ENCODE results near the gene CLN5.
"Not testable (repeated sequence)": the region's sequence is repeated elsewhere in the genome, so short reads cannot be mapped to it uniquely, and the experiment has no call there.

The CLN5 gene

DNA sequence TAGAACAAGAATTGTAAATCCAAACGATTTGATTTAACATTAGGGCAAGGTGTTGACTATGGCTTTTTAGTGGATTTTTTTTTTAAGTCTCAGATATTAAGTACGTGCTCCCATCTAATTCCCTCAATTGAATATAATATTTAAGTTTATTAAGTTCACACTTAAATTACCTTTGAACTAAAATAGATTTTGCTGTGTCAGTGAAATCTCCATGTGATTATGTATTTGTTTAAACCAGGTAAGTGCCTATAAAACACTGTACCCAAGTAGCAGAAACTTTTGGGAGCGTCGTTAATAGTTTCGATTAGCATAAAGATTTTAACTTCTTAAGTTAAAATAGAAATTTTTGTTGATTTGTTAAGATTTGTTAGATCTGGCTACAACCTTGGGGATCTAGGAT, 1.6 kb downstream of the CLN5 start:
- peaks cover 28% of the 10 kb centered on the region for H3K36me3 Mint-ChIP-seq (ENCODE audit: low read depth)
- no peak overlapping the region for H3K27ac Mint-ChIP-seq
- peaks cover 34% of the 10 kb centered on the region for H3K4me1 Mint-ChIP-seq (ENCODE audit: low read depth)
- H3K4me3 Mint-ChIP-seq, result peak overlapping the region; percentile 97
- no peaks in the 10 kb centered on the region for H3K9me3 Mint-ChIP-seq
- H3K27me3 Mint-ChIP-seq (ENCODE audit: low read depth), result peaks cover under 1% of the 10 kb centered on the region

DNA sequence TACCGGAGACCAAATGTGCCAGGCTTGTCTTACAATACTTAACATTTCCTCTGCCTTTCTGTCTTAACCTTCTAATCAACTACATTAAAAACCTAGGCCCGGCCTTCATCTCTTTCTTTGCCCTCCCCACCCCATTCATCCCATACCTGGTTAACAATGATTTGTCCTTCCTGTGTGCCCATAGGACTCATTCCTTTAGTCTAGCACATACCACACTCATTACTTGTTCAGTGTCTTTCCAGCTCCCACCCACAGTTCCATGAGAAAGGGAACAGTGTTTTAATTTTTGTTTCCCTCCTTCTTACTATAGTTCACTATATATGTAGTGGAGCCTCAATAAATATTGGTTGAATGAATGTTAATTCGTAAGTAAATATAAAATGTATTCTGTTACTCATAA, 2.4 kb downstream of the CLN5 start:
- H3K27ac Mint-ChIP-seq, result no peak overlapping the region
- no peaks in the 10 kb centered on the region for H3K9me3 Mint-ChIP-seq
- H3K4me1 Mint-ChIP-seq (ENCODE audit: low read depth), result peaks cover 37% of the 10 kb centered on the region
- H3K27me3 Mint-ChIP-seq (ENCODE audit: low read depth), result no peaks in the 10 kb centered on the region
- peak overlapping the region; percentile 45 for H3K4me3 Mint-ChIP-seq
- peaks cover 36% of the 10 kb centered on the region for H3K36me3 Mint-ChIP-seq (ENCODE audit: low read depth)

DNA sequence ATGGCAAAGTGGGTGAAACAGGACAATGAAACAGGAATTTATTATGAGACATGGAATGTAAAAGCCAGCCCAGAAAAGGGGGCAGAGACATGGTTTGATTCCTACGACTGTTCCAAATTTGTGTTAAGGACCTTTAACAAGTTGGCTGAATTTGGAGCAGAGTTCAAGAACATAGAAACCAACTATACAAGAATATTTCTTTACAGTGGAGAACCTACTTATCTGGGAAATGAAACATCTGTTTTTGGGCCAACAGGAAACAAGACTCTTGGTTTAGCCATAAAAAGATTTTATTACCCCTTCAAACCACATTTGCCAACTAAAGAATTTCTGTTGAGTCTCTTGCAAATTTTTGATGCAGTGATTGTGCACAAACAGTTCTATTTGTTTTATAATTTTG, 8.6 kb downstream of the CLN5 start:
- peaks cover 24% of the 10 kb centered on the region for H3K4me1 Mint-ChIP-seq (ENCODE audit: low read depth)
- H3K36me3 Mint-ChIP-seq (ENCODE audit: low read depth), result peaks cover 41% of the 10 kb centered on the region
- H3K4me3 Mint-ChIP-seq, result no peak overlapping the region
- H3K27me3 Mint-ChIP-seq (ENCODE audit: low read depth), result no peaks in the 10 kb centered on the region
- no peak overlapping the region for H3K27ac Mint-ChIP-seq
- H3K9me3 Mint-ChIP-seq, result no peaks in the 10 kb centered on the region

DNA sequence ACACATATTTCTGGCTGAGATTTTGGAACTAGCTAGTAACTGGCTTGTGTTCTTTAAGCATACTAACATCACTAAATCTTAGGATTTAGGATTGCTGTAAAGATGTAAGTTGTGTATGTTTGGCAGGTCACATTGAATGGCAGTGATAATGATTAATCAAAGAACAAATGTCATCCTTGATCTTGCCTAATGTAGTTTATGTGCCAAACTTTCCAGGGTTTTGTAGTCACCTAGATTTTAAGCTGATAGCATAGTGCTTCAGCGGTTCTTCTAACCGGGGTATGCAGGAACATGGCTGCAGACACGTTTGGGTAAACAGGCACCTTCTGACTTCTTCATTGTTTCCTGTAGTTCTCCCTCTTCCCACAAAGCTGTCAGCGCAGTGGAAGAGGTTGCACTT, 9.7 kb downstream of the CLN5 start:
- H3K9me3 Mint-ChIP-seq, result no peaks in the 10 kb centered on the region
- no peak overlapping the region for H3K27ac Mint-ChIP-seq
- no peak overlapping the region for H3K4me3 Mint-ChIP-seq
- peaks cover 21% of the 10 kb centered on the region for H3K4me1 Mint-ChIP-seq (ENCODE audit: low read depth)
- peaks cover 33% of the 10 kb centered on the region for H3K36me3 Mint-ChIP-seq (ENCODE audit: low read depth)
- H3K27me3 Mint-ChIP-seq (ENCODE audit: low read depth), result no peaks in the 10 kb centered on the region

DNA sequence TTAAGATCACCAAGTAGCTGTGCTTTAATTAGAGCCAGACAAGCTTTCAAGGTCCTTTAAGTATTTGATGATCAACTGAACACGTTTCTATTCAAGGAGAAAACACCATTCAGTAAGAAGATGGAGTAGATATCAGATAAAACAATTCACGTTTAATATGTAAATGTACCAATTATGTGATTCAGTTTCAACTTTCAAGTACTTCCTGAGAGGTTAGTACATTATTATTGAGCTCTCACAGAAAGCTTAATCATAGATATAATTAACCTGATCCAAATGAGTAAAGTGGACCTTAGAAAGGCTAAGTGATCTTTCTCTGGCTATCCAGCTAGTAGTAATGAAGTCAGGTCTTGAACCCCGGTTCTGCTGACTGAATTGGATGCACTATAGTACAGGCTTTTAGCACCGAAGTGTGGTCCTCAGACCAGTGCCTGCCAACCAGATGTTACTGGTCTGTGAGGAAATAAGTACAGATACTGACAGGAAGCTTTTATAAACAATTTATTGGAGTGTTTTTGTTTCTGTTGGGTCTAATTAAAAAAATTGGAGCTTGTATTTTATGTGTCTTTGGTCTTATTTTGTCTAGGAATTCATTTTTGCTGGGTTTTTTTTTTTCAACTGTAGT, 10.2 kb downstream of the CLN5 start:
- Mint-ChIP-seq H3K36me3 (ENCODE audit: low read depth) (peaks cover 31% of the 10 kb centered on the region), H3K27me3 (ENCODE audit: low read depth) (no peaks in the 10 kb centered on the region), H3K27ac (no peak overlapping the region), H3K4me1 (ENCODE audit: low read depth) (peaks cover 21% of the 10 kb centered on the region), H3K9me3 (no peaks in the 10 kb centered on the region), H3K4me3 (no peak overlapping the region)

DNA sequence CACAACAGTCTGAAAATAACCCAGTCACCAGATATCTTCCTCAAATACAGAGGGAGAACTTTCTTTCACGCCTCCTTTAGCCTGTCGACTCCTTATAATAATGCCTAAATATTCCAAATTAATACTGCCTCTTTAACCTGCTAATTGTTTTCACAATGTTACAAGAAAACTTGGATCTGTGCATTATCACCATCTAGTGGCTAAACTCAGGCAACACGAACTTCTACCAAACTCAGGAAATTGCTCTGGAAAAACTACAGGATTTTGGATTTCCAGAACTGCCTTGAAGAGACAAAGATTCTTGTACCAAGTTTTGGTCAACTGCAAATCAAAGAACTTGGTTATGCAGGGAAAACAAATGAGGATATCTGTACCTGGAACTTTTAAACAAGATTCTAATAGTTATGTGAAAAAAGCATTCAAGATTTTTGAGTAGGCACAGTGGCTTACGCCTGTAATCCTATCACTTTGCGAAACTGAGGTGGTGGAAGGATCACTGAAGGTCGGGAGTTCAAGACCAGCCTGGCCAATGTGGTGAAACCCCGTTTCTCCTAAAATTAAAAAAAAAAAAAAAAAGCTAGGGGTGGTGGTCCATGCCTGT, 10.8 kb downstream of the CLN5 start:
- H3K27me3 Mint-ChIP-seq (ENCODE audit: low read depth), result no peaks in the 10 kb centered on the region
- no peak overlapping the region for H3K4me3 Mint-ChIP-seq
- H3K27ac Mint-ChIP-seq, result no peak overlapping the region
- peaks cover 22% of the 10 kb centered on the region for H3K4me1 Mint-ChIP-seq (ENCODE audit: low read depth)
- peaks cover 34% of the 10 kb centered on the region for H3K36me3 Mint-ChIP-seq (ENCODE audit: low read depth)
- H3K9me3 Mint-ChIP-seq, result no peaks in the 10 kb centered on the region

DNA sequence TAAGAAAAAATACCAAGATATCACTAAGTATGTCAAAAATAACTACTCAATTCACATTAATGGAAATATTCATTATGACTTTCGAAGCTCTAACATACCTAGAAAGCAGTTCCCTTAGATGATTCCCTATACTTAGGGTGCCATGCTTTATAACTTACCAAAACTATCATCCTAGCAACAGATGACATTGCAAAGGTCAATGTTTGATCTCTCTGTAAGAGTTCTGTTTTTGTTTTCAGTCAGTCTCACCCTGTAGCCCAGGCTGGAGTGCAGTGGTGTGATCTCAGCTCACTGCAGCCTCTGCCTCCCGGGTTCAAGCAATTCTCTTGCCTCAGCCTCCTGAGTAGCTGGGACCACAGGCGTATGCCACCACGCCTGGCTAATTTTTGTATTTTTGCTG, 16.5 kb downstream of the CLN5 start:
- peaks cover 21% of the 10 kb centered on the region for H3K4me1 Mint-ChIP-seq (ENCODE audit: low read depth)
- not testable (repeated sequence) for H3K27me3 Mint-ChIP-seq (ENCODE audit: low read depth)

DNA sequence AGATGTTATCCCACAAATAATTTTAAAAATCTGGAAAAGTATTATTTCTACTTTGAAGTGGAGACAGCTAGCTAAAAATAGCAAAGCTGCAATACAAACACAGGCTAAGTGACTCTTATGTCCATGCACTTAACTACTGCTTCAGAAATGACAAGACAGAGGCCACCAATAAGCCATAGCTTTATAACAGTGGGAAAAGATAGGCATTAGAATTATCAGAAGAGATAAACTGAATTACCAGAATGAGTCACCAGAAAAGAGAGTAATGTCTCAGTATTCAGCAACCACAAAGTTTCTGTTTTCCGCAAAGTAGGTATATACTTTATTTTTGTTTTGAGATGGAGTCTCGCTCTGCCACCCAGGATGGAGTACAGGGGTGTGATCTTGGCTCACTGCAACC, 17.1 kb downstream of the CLN5 start:
- H3K36me3 Mint-ChIP-seq (ENCODE audit: low read depth), result peaks cover 38% of the 10 kb centered on the region
- no peak overlapping the region for H3K4me3 Mint-ChIP-seq
- H3K4me1 Mint-ChIP-seq (ENCODE audit: low read depth), result peaks cover 21% of the 10 kb centered on the region
- no peak overlapping the region for H3K27ac Mint-ChIP-seq
- H3K9me3 Mint-ChIP-seq, result no peaks in the 10 kb centered on the region
- H3K27me3 Mint-ChIP-seq (ENCODE audit: low read depth), result no peaks in the 10 kb centered on the region

More for the DNA sequence above, 16.5 kb downstream of the CLN5 start:
- not testable (repeated sequence) for H3K4me3 Mint-ChIP-seq, H3K9me3 Mint-ChIP-seq, H3K27ac Mint-ChIP-seq
- peaks cover 31% of the 10 kb centered on the region for H3K36me3 Mint-ChIP-seq (ENCODE audit: low read depth)

DNA sequence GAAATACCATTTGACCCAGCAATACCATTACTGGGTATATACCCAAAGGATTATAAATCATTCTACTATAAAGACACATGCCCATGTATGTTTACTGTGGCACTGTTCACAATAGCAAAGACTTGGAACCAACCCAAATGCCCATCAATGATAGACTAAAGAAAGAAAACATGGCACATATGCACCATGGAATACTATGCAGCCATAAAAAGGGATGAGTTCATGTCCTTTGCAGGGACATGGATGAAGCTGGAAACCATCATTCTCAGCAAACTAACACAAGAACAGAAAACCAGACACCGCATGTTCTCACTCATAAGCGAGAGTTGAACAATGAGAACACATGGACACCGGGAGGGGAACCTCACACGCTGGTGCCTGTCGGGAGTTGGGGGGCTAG, 17.8 kb downstream of the CLN5 start:
- H3K27ac Mint-ChIP-seq; H3K27me3 Mint-ChIP-seq (ENCODE audit: low read depth); H3K9me3 Mint-ChIP-seq; H3K4me3 Mint-ChIP-seq: not testable (repeated sequence)
- Mint-ChIP-seq H3K4me1 (ENCODE audit: low read depth) (peaks cover 20% of the 10 kb centered on the region), H3K36me3 (ENCODE audit: low read depth) (peaks cover 40% of the 10 kb centered on the region)

DNA sequence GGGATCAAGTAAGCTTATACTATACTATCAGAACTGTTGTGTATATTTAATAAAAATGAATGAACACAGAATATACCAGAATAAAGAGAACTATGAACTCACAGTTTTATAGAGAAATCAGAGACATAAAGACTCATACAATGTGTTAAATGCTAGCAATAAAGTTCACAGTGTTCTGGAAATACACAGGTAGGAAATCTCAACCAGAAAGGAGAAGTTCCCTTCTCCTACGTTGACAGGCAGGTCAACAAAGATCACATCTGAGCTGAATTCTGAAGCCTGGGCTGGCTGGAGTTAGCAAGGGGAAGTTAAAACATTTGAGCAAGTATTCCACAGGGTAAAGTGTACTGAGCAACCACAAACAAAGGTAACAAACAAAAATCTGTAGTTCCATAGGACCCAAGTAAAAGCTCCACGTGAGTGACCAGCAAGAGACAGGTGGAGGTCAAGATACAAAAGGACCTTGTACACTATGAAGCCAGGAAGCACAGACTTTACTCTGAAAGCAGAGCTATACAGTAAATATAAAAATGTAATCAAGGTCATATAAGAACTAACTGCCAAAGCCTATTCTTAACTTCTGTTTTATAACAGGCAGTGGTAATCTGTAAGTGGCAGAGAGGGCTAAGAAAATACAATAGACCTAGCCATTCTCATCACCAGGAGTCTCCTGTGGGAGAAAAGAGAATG, 22.1 kb downstream of the CLN5 start:
- no peaks in the 10 kb centered on the region for H3K9me3 Mint-ChIP-seq
- H3K4me1 Mint-ChIP-seq (ENCODE audit: low read depth), result peaks cover 22% of the 10 kb centered on the region
- H3K4me3 Mint-ChIP-seq, result no peak overlapping the region
- peaks cover 56% of the 10 kb centered on the region for H3K36me3 Mint-ChIP-seq (ENCODE audit: low read depth)
- no peak overlapping the region for H3K27ac Mint-ChIP-seq
- no peaks in the 10 kb centered on the region for H3K27me3 Mint-ChIP-seq (ENCODE audit: low read depth)

DNA sequence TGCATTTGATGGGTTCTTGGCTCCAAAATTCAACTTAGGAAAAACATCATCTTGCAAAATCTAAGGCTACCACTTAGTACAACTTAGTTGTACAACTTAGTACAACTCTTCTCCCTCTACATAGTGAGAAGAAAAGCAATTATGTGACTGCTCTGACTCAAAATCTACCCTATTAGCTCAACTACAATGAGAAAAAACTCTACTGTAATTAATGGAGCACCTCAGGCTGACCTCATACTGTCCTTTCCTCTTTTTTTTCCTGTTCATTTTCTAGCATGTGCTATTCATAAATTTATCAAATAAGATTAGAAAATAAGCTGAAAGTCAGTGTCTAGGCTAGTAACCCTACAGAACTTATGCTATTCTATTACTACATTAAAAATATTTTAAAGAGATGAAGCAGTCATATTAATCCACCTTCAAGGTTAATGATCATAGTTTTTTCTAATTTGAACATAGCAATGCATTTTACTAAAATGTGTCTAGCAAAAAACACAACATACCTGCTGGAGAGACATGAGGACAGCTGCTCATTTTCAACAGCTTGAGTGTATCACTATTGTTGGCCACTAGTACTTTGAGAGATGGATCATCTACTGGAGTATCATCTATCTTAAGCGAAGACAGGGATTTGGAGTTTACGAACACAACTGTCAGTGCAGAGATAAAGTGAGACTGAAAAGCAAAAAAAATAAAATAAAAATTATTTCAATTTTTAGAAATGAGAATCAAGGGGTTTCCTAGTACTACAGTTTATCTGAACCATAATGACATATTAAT, 23.2 kb downstream of the CLN5 start:
- H3K4me3 Mint-ChIP-seq, result no peak overlapping the region
- H3K27me3 Mint-ChIP-seq (ENCODE audit: low read depth), result no peaks in the 10 kb centered on the region
- no peaks in the 10 kb centered on the region for H3K9me3 Mint-ChIP-seq
- peaks cover 17% of the 10 kb centered on the region for H3K4me1 Mint-ChIP-seq (ENCODE audit: low read depth)
- no peak overlapping the region for H3K27ac Mint-ChIP-seq
- H3K36me3 Mint-ChIP-seq (ENCODE audit: low read depth), result peaks cover 52% of the 10 kb centered on the region

DNA sequence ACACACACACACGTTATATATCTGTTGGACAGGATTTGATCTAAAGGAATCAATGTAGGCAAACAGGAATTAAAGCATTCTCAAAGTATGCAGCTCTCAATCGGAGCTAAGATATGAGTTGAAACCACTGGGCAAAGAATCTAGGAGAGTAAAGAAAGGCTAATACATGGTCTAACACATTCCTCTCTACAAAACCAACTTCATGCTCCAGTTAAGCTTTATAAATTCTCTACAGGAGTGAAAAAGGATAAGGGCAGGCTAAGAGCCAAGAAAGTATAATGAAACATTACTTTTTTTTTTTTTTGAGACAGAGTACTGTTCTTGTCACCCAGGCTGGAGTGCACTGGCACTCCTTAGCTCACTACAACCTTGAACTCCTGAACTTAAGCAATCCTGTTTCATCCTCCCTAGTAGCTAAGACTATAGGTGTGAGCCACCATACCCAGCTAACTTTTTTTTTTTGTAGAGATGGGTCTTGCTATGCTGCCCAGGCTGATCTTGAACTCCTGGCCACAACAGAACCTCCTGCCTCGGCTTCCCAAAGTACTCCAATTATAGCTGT, 24.5 kb downstream of the CLN5 start:
- no peak overlapping the region for H3K4me3 Mint-ChIP-seq
- H3K4me1 Mint-ChIP-seq (ENCODE audit: low read depth), result peaks cover 20% of the 10 kb centered on the region
- no peak overlapping the region for H3K27ac Mint-ChIP-seq
- H3K9me3 Mint-ChIP-seq, result no peaks in the 10 kb centered on the region
- no peaks in the 10 kb centered on the region for H3K27me3 Mint-ChIP-seq (ENCODE audit: low read depth)
- peaks cover 48% of the 10 kb centered on the region for H3K36me3 Mint-ChIP-seq (ENCODE audit: low read depth)

DNA sequence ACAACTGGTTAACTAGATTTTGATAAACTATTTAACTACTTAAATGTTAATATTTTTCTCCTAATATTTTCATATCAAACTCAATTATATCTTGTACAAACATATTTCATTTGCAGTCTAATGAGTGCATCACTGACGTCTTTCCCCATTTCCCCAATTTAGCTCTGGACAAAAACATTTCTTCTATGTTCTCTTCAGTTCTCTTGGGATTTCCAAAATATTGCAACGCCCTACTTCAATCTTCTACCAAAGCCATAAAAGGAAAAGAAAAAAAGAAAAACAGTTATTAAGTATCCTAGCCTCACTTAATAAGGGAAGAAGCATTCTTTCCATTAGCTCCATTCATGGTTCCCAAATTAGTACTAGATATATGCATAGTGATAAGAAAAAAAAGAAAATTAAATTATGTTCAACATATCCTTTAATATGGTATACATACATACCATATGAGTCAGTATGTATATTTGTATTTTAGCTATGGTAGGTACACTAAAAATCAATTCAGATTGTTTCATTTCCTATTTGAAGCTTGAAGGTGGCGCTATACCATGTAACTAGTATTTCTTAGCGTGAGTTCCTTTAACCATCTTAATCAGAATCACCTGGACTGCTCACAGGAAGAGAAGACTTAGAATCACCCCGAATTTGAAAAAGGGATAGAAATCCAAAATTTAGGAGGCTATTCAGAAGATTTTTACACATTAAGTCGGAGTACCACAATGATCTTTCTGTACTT, 25.2 kb downstream of the CLN5 start:
- peaks cover 22% of the 10 kb centered on the region for H3K4me1 Mint-ChIP-seq (ENCODE audit: low read depth)
- H3K27ac Mint-ChIP-seq, result no peak overlapping the region
- H3K27me3 Mint-ChIP-seq (ENCODE audit: low read depth), result no peaks in the 10 kb centered on the region
- H3K4me3 Mint-ChIP-seq, result no peak overlapping the region
- no peaks in the 10 kb centered on the region for H3K9me3 Mint-ChIP-seq
- H3K36me3 Mint-ChIP-seq (ENCODE audit: low read depth), result peaks cover 45% of the 10 kb centered on the region

DNA sequence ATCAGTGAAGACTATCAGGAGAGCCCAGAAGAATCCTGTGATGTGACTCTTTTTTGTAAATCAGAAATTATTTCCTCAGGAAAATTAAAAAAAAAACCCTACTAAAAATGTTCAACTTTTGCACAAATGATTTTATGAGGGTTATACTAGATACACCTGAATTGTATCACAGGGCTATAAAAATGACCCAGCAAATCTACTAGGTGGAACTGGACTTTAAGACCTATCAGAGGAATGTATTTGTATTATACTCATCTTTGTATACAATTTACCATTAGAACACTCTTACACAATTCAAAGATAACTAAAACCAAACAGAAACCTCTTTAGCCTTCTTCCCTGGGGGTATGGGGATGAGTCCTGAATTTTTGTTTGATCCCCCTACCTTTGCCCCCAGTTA, 27.9 kb downstream of the CLN5 start:
- H3K4me3 Mint-ChIP-seq, result no peak overlapping the region
- peaks cover 40% of the 10 kb centered on the region for H3K4me1 Mint-ChIP-seq (ENCODE audit: low read depth)
- peaks cover 40% of the 10 kb centered on the region for H3K36me3 Mint-ChIP-seq (ENCODE audit: low read depth)
- no peak overlapping the region for H3K27ac Mint-ChIP-seq
- H3K9me3 Mint-ChIP-seq, result no peaks in the 10 kb centered on the region
- H3K27me3 Mint-ChIP-seq (ENCODE audit: low read depth), result no peaks in the 10 kb centered on the region
